ENCODE results near the gene CABP1.

CABP1 gene

GRCh38 chr12:120677765-120678473 is 37.5 kb downstream of the CABP1 start:
- H3K4me3 ChIP-seq (replicated peaks in 1 of 2; ENCODE audit: low read depth in 2 of 2, low read length in 2 of 2) = no peak overlapping the region
- no peak for TF ChIP-seq CTCF (IDR thresholded peaks at IDR 0.05; ENCODE audit: low read depth, low read length)
- peak; percentile 15 to 83 for DNase-seq (ENCODE audit: low read depth in 2 of 2)

GRCh38 chr12:120678572-120678971 is 38.1 kb downstream of the CABP1 start:
- no peak for TF ChIP-seq CTCF (IDR thresholded peaks at IDR 0.05; ENCODE audit: low read depth, low read length)
- H3K4me3 ChIP-seq (replicated peaks in 1 of 2; ENCODE audit: low read depth in 2 of 2, low read length in 2 of 2) = no peak overlapping the region

GRCh38 chr12:120680165-120680738 is 39.8 kb downstream of the CABP1 start:
- H3K4me3 ChIP-seq (replicated peaks in 1 of 2; ENCODE audit: low read depth in 2 of 2, low read length in 2 of 2) = no peak overlapping the region
- no peak for TF ChIP-seq CTCF (IDR thresholded peaks at IDR 0.05; ENCODE audit: low read depth, low read length)
- DNase-seq (ENCODE audit: low read depth in 2 of 2) = no peak

More at GRCh38 chr12:120678572-120678971, 38.1 kb downstream of the CABP1 start:
- DNase-seq (ENCODE audit: low read depth in 2 of 2) = no peak

GRCh38 chr12:120684523-120684932 is 44.1 kb downstream of the CABP1 start:
- TF ChIP-seq CTCF (IDR thresholded peaks at IDR 0.05; ENCODE audit: low read depth, low read length) = no peak
- peak in 1 of 2 donors; percentile 78 for DNase-seq (ENCODE audit: low read depth in 2 of 2)
- H3K4me3 ChIP-seq (replicated peaks in 1 of 2; ENCODE audit: low read depth in 2 of 2, low read length in 2 of 2) = no peak overlapping the region

GRCh38 chr12:120685522-120685921 is 45.1 kb downstream of the CABP1 start:
- DNase-seq (ENCODE audit: low read depth in 2 of 2) = no peak
- H3K4me3 ChIP-seq (replicated peaks in 1 of 2; ENCODE audit: low read depth in 2 of 2, low read length in 2 of 2) = no peak overlapping the region
- no peak for TF ChIP-seq CTCF (IDR thresholded peaks at IDR 0.05; ENCODE audit: low read depth, low read length)

GRCh38 chr12:120686151-120686689 is 45.8 kb downstream of the CABP1 start:
- peak; percentile 98 for DNase-seq (ENCODE audit: low read depth in 2 of 2)
- H3K4me3 ChIP-seq (replicated peaks in 1 of 2; ENCODE audit: low read depth in 2 of 2, low read length in 2 of 2) = peak overlapping the region; percentile 77 to 84
- TF ChIP-seq CTCF (IDR thresholded peaks at IDR 0.05; ENCODE audit: low read depth, low read length) = no peak
